ENCODE data around the gene TBC1D1.

DNA sequence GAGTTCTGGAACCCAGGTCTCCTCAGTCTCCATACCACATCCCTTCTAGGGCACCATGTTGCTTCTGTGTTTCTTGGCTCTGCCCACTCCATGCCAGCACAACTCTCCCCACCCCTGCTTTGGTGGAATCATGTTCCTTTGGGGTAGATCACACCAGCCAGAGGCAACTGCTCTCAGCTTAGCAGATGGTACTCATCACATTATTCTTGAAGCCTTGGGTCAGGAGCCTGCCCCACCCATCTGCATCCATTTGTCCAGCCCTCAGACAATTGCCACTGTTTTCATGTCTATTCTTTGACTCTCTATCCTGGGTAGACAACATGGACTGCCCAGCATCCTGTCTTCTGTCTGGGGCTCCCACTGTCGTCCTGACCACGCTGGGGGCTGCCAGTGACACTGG is 216.9 kb downstream of the TBC1D1 start:
- TF ChIP-seq ISL1 (CRISPR knock-in tag; IDR thresholded peaks at IDR 0.05) (no peak), PATZ1 (CRISPR knock-in tag; IDR thresholded peaks at IDR 0.05; ENCODE audit: borderline replicate concordance) (no peak), ZC3H10 (CRISPR knock-in tag; IDR thresholded peaks at IDR 0.05) (no peak), TSHZ2 (CRISPR knock-in tag; IDR thresholded peaks at IDR 0.05) (no peak), ARNTL (CRISPR knock-in tag; IDR thresholded peaks at IDR 0.05; ENCODE audit: borderline replicate concordance, low read depth) (no peak), RARB (CRISPR knock-in tag; IDR thresholded peaks at IDR 0.05) (no peak), POU6F1 (CRISPR knock-in tag; IDR thresholded peaks at IDR 0.05; ENCODE audit: borderline replicate concordance, low read depth) (no peak), TCF4 (CRISPR knock-in tag; IDR thresholded peaks at IDR 0.05; ENCODE audit: borderline replicate concordance) (no peak), ZNF565 (CRISPR knock-in tag; conservative IDR thresholded peaks at IDR 0.05; ENCODE audit: low read depth) (no peak)
- TF ChIP-seq, protein P1, sequence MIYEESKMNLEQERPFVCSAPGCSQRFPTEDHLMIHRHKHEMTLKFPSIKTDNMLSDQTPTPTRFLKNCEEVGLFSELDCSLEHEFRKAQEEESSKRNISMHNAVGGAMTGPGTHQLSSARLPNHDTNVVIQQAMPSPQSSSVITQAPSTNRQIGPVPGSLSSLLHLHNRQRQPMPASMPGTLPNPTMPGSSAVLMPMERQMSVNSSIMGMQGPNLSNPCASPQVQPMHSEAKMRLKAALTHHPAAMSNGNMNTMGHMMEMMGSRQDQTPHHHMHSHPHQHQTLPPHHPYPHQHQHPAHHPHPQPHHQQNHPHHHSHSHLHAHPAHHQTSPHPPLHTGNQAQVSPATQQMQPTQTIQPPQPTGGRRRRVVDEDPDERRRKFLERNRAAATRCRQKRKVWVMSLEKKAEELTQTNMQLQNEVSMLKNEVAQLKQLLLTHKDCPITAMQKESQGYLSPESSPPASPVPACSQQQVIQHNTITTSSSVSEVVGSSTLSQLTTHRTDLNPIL (CRISPR knock-in tag; IDR thresholded peaks at IDR 0.05; ENCODE audit: low read depth): no peak
